GM23248 (cell line): ENCODE measurements around the gene NEURL2. TPM values are rescaled to one million over a fixed set of nuclear protein-coding genes. Genes with fewer than 3 reads are reported as not detected.
A peak's percentile ranks its signal among the peaks of the same experiment; 100 is the strongest.

Experiments
- DNase-seq: peaks from one replicate; pipeline ENCODE4 v3.0.0-alpha.2; 2015
- H2AFZ ChIP-seq: fragments of 200-600 bp; sonication (generic); 2 replicates; pipeline ENCODE4 v1.6.1; 2016; ENCODE audit warnings: antibody characterized with exemption
- H3F3A ChIP-seq: fragments of 200-600 bp; sonication (generic); 2 replicates; pipeline ENCODE4 v1.6.1; 2016; ENCODE audit warnings: mild to moderate bottlenecking, antibody characterized with exemption, mixed run types; ENCODE audit not compliant: insufficient read depth
- H3K27ac ChIP-seq: fragments of 200-600 bp; sonication (generic); 2 replicates; pipeline ENCODE4 v1.5.1; 2016; ENCODE audit warnings: mild to moderate bottlenecking
- H3K27me3 ChIP-seq: fragments of 200-600 bp; sonication (generic); replicated peaks from 2 replicates; pipeline ENCODE4 v1.6.1; 2016; ENCODE audit warnings: mild to moderate bottlenecking; ENCODE audit not compliant: insufficient read depth
- H3K36me3 ChIP-seq: fragments of 200-600 bp; sonication (generic); 2 replicates; pipeline ENCODE4 v1.6.1; 2016; ENCODE audit warnings: low read depth, mild to moderate bottlenecking
- H3K4me1 ChIP-seq: fragments of 200-600 bp; sonication (generic); 2 replicates; pipeline ENCODE4 v1.6.1; 2016; ENCODE audit warnings: mild to moderate bottlenecking; ENCODE audit not compliant: insufficient read depth
- H3K4me2 ChIP-seq: fragments of 200-600 bp; sonication (generic); one replicate; pipeline ENCODE4 v1.6.1; 2016; ENCODE audit warnings: mild to moderate bottlenecking; ENCODE audit not compliant: unreplicated experiment
- H3K4me3 ChIP-seq: fragments of 200-600 bp; sonication (generic); 2 replicates; pipeline ENCODE4 v1.5.1; 2016; ENCODE audit warnings: mild to moderate bottlenecking
- H3K79me2 ChIP-seq: fragments of 200-600 bp; sonication (generic); 2 replicates; pipeline ENCODE4 v1.6.1; 2016; ENCODE audit warnings: mild to moderate bottlenecking; ENCODE audit not compliant: insufficient read depth
- H3K9ac ChIP-seq: fragments of 200-600 bp; sonication (generic); 2 replicates; pipeline ENCODE4 v1.6.1; 2016; ENCODE audit warnings: mild to moderate bottlenecking
- H3K9me2 ChIP-seq: fragments of 200-600 bp; sonication (generic); 2 replicates; pipeline ENCODE4 v1.6.1; 2016; ENCODE audit warnings: mixed run types, mild to moderate bottlenecking, moderate library complexity; ENCODE audit not compliant: insufficient read depth
- H3K9me3 ChIP-seq: fragments of 200-600 bp; sonication (generic); one replicate; pipeline ENCODE4 v1.6.1; 2017; ENCODE audit warnings: low read depth
- H4K20me1 ChIP-seq: fragments of 200-600 bp; sonication (generic); 2 replicates; pipeline ENCODE4 v1.6.0; 2016; ENCODE audit not compliant: insufficient read depth
- EZH2 ChIP-seq: fragments of 200-600 bp; sonication (generic); IDR thresholded peaks from 2 replicates; pipeline ENCODE4 v1.6.1; 2018; ENCODE audit warnings: antibody characterized with exemption, mild to moderate bottlenecking; ENCODE audit not compliant: insufficient read depth, poor library complexity, severe bottlenecking
- EZH2phosphoT487 ChIP-seq: fragments of 200-600 bp; sonication (generic); IDR thresholded peaks from 2 replicates; pipeline ENCODE4 v1.6.1; 2018; ENCODE audit warnings: antibody characterized with exemption, moderate library complexity, mild to moderate bottlenecking, low read depth; ENCODE audit not compliant: insufficient read depth
- WGBS, 2 experiments: methylation state at CpG; one replicate each; pipeline ENCODE4 v1.1.6; 2015 to 2017; ENCODE audit warnings: low lambda C conversion rate in 2 of 2, low coverage in 1 of 2; ENCODE audit errors: missing lambda C conversion rate in 2 of 2; 5-methylcytosine and 5-hydroxymethylcytosine counted together
- in situ Hi-C: fragments of 300-500 bp; cut with MboI; formaldehyde crosslinking; loops from 2 replicates; pipeline ENCODE4 v1.15.0; 2020
- polyA plus RNA-seq: library from polyadenylated mRNA; unstranded; fragments of >200 nt; fragmentation: Nextera tagmentation; extraction: Ambion mirVana; gene quantifications from 2 replicates; pipeline ENCODE4 v1.2.1, GENCODE V29; 2016
- total RNA-seq: library from RNA; depleted of rRNA; stranded (reverse); fragments of >200 nt; shearing (Covaris generic); gene quantifications from 2 replicates; pipeline ENCODE4 v1.2.3, GENCODE V29; 2014

The NEURL2 gene
- total and polyA plus RNA-seq, 2 experiments from 2014 or later: 2.1 to 4.3 TPM

GRCh38 chr20:45896641-45897161 lies 5.7 kb upstream of the NEURL2 start:
- Histone ChIP-seq H3F3A (no peaks in the 10 kb centered on the region), H4K20me1 (no peaks in the 10 kb centered on the region), H3K9me3 (no peaks in the 10 kb centered on the region), H3K36me3 (peaks cover 14% of the 10 kb centered on the region; the same call in 1 of the 2 replicates), H3K27ac (no peak overlapping the region), H3K9me2 (no peaks in the 10 kb centered on the region), H3K4me3 (no peak overlapping the region), H3K4me1 (no peaks in the 10 kb centered on the region; the same call in 1 of the 2 replicates), H2AFZ (no peak overlapping the region), H3K27me3 (no peaks in the 10 kb centered on the region), H3K9ac (no peak overlapping the region), H3K79me2 (peaks cover 19% of the 10 kb centered on the region; the same call in 1 of the 2 replicates), H3K4me2 (no peak overlapping the region)
- TF ChIP-seq EZH2phosphoT487 (no peak), EZH2 (no peak)
- 90 to 97% methylated on average over 12 to 14 of the region's 14 CpGs for WGBS, 2 experiments
- in situ Hi-C loops: no loop called here
- no peak for DNase-seq

DNA sequence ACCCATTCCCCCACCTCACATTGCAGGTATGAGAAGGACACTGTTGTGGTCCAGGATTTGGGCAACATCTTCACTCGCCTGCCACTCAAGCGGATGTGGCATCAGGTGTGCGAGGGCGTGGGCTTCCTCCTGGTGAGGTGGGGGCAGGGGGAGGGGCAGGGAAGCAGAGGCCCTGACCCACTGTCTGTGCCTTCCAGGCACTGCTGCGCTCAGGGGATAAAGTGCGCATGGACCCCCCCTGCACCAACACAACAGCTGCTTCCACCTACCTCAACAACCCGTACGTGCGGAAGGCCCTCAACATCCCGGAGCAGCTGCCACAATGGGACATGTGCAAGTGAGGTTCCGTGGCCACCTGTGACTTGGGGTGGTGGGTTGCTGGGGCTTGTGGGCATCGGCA lies 3.8 kb upstream of the NEURL2 start:
- Histone ChIP-seq H3K4me3 (no peak overlapping the region), H3K4me1 (no peaks in the 10 kb centered on the region; the same call in 1 of the 2 replicates), H3K79me2 (peaks cover 23% of the 10 kb centered on the region; the same call in 1 of the 2 replicates), H3F3A (no peaks in the 10 kb centered on the region), H3K36me3 (peaks cover 14% of the 10 kb centered on the region; the same call in 1 of the 2 replicates), H3K4me2 (no peak overlapping the region), H3K9me3 (no peaks in the 10 kb centered on the region), H3K9me2 (no peaks in the 10 kb centered on the region), H3K27me3 (no peaks in the 10 kb centered on the region), H3K27ac (no peak overlapping the region), H4K20me1 (no peaks in the 10 kb centered on the region), H2AFZ (no peak overlapping the region), H3K9ac (no peak overlapping the region)
- WGBS, 2 experiments: 81 to 84% methylated on average over 12 of the region's 12 CpGs
- DNase-seq: no peak
- TF ChIP-seq EZH2phosphoT487 (no peak), EZH2 (no peak)
- in situ Hi-C loops: no loop called here

DNA sequence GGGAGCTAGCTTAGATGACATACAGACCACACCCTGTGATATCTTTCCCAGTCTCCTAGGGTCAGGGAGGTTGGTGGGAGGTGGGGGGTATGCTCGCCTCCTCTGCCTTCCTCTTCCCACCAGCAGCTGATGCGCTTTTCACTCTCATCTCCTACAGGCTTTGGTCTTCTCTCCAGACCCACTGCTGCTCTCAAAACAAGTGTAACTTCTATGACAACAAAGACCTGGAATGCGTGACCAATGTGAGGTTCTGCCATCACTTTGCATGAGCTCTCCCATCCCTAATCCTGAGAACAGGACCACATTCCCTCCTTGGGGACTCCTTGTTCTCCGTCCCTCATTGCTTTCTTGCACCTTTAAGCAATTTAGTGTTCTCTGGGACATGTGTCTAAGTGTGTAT lies 2.8 kb upstream of the NEURL2 start:
- Histone ChIP-seq H3K4me3 (no peak overlapping the region), H3F3A (no peaks in the 10 kb centered on the region), H3K27ac (no peak overlapping the region), H3K4me1 (no peaks in the 10 kb centered on the region; the same call in 1 of the 2 replicates), H2AFZ (no peak overlapping the region), H4K20me1 (no peaks in the 10 kb centered on the region), H3K9me3 (no peaks in the 10 kb centered on the region), H3K79me2 (peaks cover 23% of the 10 kb centered on the region; the same call in 1 of the 2 replicates), H3K9me2 (no peaks in the 10 kb centered on the region), H3K9ac (no peak overlapping the region), H3K4me2 (no peak overlapping the region), H3K36me3 (peaks cover 14% of the 10 kb centered on the region; the same call in 1 of the 2 replicates), H3K27me3 (no peaks in the 10 kb centered on the region)
- DNase-seq: no peak
- in situ Hi-C loops: no loop called here
- no peak for TF ChIP-seq EZH2
- TF ChIP-seq EZH2phosphoT487: no peak
- 97 to 98% methylated on average over 4 of the region's 4 CpGs for WGBS, 2 experiments

DNA sequence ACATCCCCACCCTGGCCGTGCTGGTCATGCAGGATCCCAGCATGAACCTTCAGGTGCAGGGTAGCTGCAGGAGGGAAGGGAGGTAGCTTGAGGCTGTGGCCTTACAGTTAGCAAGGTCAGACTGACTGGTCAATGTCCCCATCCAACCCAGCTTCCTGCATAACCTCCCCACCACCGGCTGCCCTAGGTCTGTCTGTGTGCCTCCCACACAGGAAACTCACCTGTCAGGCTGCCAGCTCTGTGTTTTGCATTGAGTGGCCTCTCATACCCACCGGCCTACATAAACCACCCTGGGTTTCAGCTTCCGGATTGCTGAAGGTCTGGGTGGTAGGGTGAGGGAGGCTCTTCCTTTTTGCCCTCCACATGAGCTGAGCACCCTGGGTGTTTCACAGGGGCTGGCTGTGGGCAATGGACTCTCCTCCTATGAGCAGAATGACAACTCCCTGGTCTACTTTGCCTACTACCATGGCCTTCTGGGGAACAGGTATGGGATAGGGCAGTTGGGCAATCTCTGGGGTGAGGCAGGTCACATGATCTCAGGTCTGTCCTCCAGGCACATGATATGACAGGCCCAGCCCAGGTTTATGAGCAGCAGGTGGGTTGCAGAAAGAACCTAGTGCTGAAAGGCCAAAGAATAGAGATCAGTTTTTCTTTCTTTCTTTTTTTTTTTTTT lies 2.0 kb upstream of the NEURL2 start:
- no peak overlapping the region for H2AFZ ChIP-seq
- no peak overlapping the region for H3K4me2 ChIP-seq
- H3K4me1 ChIP-seq: no peaks in the 10 kb centered on the region; the same call in 1 of the 2 replicates
- no peak for TF ChIP-seq EZH2
- no peak for TF ChIP-seq EZH2phosphoT487
- H3K27ac ChIP-seq: no peak overlapping the region
- H3K4me3 ChIP-seq: no peak overlapping the region
- H3K9me2 ChIP-seq: no peaks in the 10 kb centered on the region
- 63 to 69% methylated on average over 4 of the region's 4 CpGs for WGBS, 2 experiments
- H4K20me1 ChIP-seq: no peaks in the 10 kb centered on the region
- no peak for DNase-seq
- peaks cover 14% of the 10 kb centered on the region; the same call in 1 of the 2 replicates for H3K36me3 ChIP-seq
- H3K9me3 ChIP-seq: no peaks in the 10 kb centered on the region
- H3F3A ChIP-seq: no peaks in the 10 kb centered on the region
- in situ Hi-C loops: no loop called here
- H3K27me3 ChIP-seq: no peaks in the 10 kb centered on the region
- H3K79me2 ChIP-seq: peaks cover 23% of the 10 kb centered on the region; the same call in 1 of the 2 replicates
- H3K9ac ChIP-seq: peak overlapping the region; percentile 85; the same call in 1 of the 2 replicates
